T47D (cell line): ENCODE results near the gene ASCC1.
"Not testable (repeated sequence)": the region's sequence is repeated elsewhere in the genome, so short reads cannot be mapped to it uniquely, and the experiment has no call there.

Experiments
- DNase-seq, 2 experiments: peaks; one replicate each; pipeline versions ENCODE4 v3.0.0 to v3.0.0-alpha.2; 2011 to 2012; ENCODE audit warnings: low read depth in 1 of 2, low spot score in 1 of 2
- JUND ChIP-seq: IDR thresholded peaks from 2 replicates; pipeline ENCODE4 v1.6.1; 2012; ENCODE audit warnings: low read depth
- in situ Hi-C: cut with HindIII; loops from 2 replicates; pipeline ENCODE4 v1.10.0; 2016; ENCODE audit warnings: low sequenced_read_pairs, low pct_unique_long_range_greater_than_20kb

The ASCC1 gene

DNA sequence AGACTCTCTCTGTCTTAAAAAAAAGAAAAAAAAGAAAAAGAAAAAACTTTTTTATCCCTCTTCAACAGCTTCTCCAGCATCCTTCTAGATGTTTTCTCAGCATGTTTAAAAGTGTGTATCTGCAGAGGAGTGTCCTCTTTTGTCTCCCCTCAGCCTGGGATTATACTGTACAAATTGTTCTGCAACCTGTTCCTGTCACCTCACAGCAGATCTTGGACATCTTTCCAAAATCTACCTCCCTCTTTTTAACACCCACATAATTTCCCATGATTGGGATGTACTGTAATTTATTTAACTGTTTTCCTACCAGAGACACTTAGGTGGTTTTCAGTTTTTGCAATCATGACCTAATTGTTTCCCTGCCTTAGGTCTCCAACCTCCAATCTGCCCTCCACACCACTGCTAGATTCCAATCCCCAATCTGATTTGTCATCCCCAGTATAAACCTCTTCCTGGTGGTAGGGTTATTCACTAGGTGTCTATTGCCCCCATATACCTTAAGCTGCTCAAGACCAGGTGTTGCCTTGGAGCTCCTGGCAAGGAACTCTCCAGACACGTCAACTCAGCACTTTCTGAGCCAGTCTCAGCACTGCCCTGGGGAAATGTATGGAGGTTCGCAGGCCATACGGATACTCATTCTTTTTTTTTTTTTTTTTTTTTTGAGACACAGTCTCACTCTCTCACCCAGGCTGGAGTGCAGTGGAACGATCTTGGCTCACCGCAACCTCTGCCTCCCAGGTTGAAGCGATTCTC, 40.1 kb upstream of the ASCC1 start:
- in situ Hi-C loops = no loop called here
- no peak for TF ChIP-seq JUND
- no peak for DNase-seq

DNA sequence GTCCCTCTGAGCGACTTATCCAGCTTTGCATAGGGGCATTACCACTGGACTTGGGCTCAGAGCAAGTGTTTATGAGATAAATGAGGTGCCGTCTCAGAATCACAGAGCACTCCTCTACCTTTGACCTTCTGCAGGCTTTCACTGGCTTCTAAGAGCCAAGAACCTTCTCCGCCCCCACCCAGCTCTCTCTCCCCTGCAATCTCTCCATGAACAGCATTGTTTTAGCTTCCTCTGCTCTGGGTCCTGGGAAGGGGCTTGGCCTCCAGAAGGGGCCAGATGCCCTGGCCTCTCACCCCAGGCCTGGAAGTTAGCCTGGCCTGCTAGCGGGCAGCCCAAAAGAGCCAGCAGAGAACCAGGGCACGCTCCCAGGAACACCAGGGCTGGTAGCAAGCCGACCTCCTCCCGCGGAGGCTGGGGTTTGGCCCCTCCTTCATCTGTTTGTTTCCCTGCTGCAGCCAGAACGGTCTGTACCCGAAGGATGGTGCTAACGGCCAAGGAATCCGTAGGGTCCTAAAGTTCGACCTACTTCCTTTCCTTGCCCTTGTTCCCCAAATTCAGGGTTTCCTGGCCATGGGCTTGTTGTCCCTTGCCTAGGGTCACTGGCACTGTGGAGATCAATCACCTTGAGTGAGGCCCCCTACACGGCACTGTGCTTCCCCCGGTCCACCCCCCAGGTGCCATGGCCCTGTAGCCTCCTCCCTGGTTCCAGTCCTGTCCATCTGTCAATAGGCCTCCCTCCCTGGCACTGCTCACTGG, 38.9 kb upstream of the ASCC1 start:
- in situ Hi-C loops = no loop called here
- DNase-seq = peak; percentile 54 to 75
- no peak for TF ChIP-seq JUND

DNA sequence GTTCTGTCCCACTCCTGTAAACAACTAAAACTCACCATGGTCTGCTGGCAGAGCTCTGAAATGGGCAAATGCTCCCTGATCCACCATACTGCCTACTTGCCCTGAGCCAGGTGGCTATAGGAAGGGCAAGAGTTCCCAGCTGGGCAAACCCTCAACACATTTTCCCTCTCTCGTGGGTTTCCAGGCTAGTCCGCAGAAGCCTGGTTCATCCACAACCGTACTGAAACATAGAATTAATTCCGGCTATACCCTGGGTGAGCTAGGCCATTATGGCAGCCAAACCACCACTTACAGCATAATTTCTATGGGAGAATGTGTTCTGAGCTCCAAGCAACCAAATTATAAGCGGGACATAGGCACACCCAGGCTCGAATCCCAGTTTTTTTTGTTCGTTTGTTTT, 37.5 kb upstream of the ASCC1 start:
- TF ChIP-seq JUND = no peak
- no peak for DNase-seq
- in situ Hi-C loops = no loop called here

DNA sequence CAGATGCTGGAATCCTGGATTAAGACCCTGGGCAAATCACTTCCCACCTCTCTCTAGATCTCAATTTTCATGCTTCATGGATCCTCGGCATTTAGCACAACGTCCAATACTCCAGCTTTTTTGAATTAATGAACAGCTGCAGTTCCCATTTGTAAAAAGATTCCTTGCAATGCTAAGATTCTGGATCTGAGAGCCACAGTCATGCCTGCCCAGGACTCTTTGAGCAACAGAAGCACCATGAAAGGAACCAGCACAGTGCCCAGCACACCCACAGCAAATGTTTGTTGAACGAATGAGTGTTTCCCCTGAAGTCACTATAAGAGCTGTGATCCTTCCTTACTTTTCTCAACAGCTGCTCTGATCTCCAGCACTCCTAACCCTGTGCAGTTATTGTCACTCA, 36.9 kb upstream of the ASCC1 start:
- in situ Hi-C loops = no loop called here
- DNase-seq = no peak
- TF ChIP-seq JUND = no peak

DNA sequence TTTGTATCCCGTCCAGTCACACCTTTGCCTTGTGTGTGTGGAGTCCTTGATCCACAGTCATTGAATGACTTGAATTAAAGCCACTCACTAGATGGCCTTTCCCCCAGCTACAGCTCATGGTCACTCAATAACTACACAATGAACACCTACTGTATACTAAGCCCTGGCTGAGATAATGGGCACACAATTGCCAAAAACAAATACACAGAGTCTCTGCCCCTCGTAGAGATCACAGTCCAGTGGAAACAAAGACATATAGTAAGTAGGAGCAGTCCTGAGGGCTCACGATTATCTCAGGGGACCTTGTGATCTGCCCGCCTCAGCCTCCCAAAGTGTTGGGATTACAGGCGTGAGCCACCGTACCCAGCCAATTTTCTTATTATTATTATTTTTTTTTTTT, 35.6 kb upstream of the ASCC1 start:
- in situ Hi-C loops = no loop called here
- TF ChIP-seq JUND = no peak

DNA sequence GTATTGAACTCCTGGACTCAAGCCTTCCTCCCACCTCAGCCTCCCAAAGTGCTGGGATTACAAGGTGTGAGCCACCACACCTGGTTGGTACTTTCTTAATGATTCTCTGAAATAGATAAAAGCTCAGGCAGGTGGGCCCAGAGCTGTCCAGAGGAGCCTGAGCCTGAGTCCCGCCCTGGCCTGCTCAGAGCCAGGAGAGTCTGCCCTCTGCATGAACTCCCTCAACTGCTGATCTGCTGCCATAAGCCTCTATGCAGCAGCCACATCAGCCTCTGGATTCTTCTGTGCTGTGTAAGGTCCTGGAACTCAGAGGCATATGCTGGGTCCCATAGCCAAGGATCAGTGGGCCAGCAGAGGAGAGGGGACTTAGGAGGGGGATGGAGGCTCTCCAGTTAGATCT, 34.6 kb upstream of the ASCC1 start:
- TF ChIP-seq JUND = no peak
- no peak for DNase-seq
- in situ Hi-C loops = no loop called here

More for the DNA sequence above, 35.6 kb upstream of the ASCC1 start:
- no peak for DNase-seq

DNA sequence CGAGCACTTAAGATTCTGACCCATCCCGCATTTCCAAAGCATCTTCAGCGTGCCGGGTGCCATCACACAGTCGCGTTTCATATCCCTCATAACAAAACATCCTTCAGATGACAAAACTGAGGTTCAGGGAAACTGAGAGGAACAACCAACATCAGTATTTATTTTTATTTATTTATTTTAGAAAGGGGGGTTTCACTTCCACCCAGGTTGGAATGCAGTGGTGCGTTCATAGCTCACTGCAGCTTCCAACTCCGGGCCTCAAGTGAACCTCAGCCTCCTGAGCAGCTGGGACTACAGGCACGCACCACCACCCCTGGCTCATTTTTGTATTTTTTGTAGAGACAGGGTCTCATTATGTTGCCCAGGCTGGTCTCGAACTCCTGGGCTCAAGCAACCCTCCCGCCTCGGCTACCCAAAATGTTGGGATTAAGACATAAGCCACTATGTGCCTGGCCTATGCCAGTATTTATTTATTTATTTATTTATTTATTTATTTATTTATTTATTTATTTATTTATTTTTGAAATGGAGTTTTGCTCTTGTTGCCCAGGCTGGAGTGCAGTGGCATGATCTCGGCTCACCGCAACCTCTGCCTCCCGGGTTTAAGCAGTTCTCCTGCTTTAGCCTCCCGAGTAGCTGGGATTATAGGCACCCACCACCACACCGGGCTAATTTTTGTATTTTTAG, 33.2 kb upstream of the ASCC1 start:
- in situ Hi-C loops, DNase-seq: not testable (repeated sequence)

DNA sequence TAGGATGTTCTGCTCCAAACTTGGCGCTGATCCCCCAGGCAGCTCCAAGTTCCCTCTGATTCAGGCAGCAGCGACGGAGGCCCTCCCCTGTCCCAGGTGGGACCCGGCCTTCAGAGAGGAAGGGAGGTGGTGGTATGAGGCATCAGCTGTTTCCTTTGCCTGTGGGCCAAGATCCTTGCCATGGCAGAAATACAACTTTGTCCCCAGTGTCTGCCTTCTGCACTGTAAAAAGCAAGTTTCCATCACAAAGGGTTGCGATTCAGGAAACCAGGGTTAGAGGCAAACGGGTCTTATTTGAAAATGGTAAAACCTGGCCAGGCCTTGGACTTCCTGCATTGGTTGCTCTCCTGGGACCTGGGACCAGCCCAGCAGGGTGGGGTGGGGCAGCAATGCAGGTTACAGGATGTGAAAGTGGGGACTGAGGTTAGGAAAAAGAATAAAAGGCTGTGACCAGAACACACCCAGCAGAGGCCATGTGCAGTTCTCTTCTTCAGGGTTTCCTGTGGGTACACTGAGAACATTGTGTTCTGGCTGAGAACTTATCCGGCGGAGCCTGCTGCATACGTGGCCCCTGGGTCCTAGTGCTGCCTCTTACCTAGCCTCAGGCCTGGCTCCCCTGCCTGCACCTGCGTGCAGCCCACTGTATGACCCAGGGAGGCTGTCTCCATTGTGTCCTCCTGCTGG, 32.5 kb upstream of the ASCC1 start:
- TF ChIP-seq JUND = no peak

DNA sequence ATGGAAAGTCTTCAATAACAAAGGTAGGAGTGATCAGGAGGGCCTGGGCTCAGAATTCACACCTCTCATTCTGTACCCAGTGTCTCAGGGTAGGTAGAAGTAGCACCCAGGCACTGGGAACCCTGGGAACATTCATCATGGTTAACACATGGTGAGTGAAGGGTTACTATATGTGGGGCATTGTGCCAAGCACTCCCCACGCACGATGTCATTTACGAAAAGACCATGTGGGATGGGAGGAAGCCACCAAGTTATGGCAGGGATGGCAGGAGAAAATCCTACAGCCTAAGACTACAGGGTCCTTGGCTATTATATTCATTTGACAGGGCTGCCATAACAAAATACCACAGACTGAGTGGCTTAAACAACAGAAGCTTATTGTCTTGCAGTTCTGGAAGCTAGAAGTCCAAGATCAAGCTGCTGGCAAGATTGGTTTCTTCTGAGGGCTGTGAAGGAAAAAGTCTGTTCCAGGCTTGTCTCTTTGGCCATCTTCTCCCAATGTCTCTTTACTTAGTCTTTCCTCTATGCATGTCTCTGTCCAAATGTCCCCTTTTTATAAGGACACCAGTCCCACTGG, 30.0 kb upstream of the ASCC1 start:
- no peak for TF ChIP-seq JUND
- DNase-seq = no peak
- in situ Hi-C loops = no loop called here

More for the DNA sequence above, 32.5 kb upstream of the ASCC1 start:
- DNase-seq = peak in 1 of 2 experiments; percentile 41
- in situ Hi-C loops = no loop called here

DNA sequence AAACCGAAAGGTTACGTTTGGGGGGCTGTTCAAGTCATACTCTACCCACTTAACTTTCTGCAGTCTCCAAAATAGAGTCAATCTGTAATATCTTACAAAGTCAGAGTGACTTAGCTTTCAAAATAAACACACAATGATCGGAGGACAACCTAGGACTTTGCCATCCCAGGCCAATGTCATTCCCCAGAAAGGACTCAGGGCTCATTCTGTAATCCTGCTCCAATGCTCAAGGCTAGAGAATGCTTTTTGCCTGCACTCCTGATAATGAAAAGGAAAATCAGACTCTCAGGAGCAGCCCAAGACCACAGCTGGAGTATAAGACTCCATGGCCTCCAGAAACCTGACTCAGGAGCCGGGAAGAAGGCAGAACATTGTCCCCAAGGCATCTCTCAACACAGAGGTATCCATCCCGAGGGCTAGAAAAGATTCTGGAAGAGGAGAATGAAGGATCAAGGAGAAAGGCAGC, 28.5 kb upstream of the ASCC1 start:
- no peak for DNase-seq
- in situ Hi-C loops = no loop called here
- TF ChIP-seq JUND = no peak

DNA sequence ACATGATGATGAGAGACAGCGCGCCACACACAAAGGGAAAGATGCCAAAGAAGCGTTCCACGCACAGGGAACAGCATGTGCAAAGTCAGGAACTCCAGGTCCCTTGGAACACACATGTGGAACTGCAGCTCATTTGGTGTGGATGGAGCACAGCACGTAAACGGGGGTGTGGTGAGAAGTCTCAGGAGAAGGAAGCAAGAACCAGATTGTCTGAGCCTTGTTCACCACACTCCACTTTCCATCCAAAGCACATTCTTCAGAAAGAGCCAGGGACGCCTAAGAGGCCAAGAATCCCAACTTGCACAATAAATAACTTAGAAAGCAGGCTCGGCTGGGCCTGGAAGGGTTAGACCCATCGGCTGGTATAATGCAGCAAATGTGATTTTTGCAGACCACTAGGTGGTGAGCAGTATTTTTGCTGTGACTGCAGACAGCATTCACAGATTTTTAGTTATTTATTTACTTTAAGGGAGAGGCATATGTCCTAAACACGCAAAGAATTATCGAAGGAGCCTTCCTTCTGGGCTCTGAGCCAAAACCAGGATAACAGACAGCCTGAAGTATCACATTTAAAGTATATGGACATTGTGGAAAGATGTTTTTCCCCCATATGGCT, 27.9 kb upstream of the ASCC1 start:
- in situ Hi-C loops = no loop called here
- no peak for TF ChIP-seq JUND
- no peak for DNase-seq

DNA sequence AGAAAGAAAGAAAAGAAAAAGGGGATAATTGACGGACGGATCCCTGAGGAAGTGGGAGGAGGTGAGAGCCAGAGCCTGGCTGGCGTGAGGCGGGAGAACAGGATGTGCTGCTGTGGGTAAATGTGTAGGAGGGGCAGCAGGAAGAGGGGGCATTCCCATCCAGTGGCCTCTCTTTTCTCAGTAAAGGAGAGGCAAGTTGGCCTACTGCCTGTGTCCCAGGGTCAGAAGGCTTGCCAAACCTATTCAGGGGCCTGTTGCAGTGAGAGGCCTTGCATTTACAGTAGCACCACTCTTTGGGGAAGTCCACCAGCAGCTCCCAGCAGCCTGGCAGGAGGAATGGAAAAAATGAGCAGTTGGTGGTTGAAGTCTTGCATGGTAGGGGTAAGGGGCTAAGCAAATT, 26.6 kb upstream of the ASCC1 start:
- in situ Hi-C loops = no loop called here
- no peak for DNase-seq
- no peak for TF ChIP-seq JUND
